GM12891 (cell line): ENCODE measurements around the gene TRAF7.
"Not testable (repeated sequence)": the region's sequence is repeated elsewhere in the genome, so short reads cannot be mapped to it uniquely, and the experiment has no call there.

Source experiments
- DNase-seq: peaks from one replicate; pipeline ENCODE4 v3.0.0; 2011; ENCODE audit warnings: low spot score; ENCODE audit not compliant: insufficient read length
- FAIRE-seq: peaks from 2 replicates; lab custom pipeline; 2011; peaks lifted over from hg19 to GRCh38; lab: Jason Lieb, UNC
- PAX5 ChIP-seq: IDR thresholded peaks from 2 replicates; pipeline ENCODE4 v1.6.1; 2011; ENCODE audit warnings: low read length, moderate library complexity, mild to moderate bottlenecking; ENCODE audit not compliant: insufficient read depth, severe bottlenecking
- POLR2A ChIP-seq: IDR thresholded peaks from 2 replicates; pipeline ENCODE4 v1.6.1; 2011; ENCODE audit warnings: low read depth, low read length, control low read depth
- POLR2AphosphoS5 ChIP-seq: IDR thresholded peaks from 2 replicates; pipeline ENCODE4 v1.6.1; 2011; ENCODE audit warnings: low read depth, low read length, control low read depth
- POU2F2 ChIP-seq: IDR thresholded peaks from 2 replicates; pipeline ENCODE4 v1.6.1; 2011; ENCODE audit warnings: low read depth, mild to moderate bottlenecking, control low read depth, low read length, moderate library complexity
- SPI1 ChIP-seq: IDR thresholded peaks from 2 replicates; pipeline ENCODE4 v1.6.1; 2011; ENCODE audit warnings: low read depth, low read length, control low read depth
- TAF1 ChIP-seq: IDR thresholded peaks from 2 replicates; pipeline ENCODE4 v1.6.1; 2011; ENCODE audit warnings: low read depth, low read length, control low read depth

Gene TRAF7

DNA sequence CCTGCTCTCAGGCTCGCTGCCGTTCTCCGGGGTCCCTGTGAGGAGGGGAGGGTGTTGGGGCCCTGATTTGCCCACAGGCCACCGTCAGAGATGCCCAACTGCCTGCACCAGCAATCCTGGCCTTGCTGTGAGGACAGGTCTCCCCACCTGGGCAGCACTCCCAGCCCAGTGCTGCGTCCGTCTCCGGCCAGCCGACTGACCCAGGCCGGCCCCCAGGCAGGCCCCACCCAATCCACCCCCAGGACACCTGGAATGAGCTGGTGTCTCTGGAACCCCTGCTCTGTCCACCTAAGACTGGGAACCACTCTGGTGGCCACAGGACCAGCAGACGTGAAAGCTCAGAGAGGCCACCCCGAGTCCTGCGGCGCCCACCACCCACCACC is 40.0 kb upstream of the TRAF7 start:
- FAIRE-seq = no peak
- no peak for DNase-seq
- TF ChIP-seq POLR2AphosphoS5 (no peak), POU2F2 (no peak), TAF1 (no peak), POLR2A (no peak), PAX5 (no peak), SPI1 (no peak)

DNA sequence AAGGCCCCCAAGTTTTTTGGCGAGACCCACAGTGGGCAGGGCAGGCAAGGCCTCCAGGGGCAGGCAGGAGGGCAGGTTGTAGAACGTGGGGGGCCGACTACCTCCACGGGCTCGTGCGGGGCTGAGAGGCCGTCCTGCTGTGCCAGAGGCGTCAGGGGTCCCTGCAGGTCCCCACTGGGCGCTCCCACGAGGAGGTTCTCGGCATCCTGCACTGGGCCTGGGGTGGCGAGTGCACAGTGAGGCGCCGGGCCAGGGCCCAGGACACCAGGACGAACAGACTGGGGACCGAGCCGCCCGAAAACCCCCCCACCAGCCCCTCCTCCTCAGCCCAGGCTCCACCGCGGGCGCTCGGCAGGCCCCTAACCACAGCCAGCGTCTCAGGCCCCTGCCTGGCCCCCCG is 39.2 kb upstream of the TRAF7 start:
- not testable (repeated sequence) for DNase-seq, FAIRE-seq

DNA sequence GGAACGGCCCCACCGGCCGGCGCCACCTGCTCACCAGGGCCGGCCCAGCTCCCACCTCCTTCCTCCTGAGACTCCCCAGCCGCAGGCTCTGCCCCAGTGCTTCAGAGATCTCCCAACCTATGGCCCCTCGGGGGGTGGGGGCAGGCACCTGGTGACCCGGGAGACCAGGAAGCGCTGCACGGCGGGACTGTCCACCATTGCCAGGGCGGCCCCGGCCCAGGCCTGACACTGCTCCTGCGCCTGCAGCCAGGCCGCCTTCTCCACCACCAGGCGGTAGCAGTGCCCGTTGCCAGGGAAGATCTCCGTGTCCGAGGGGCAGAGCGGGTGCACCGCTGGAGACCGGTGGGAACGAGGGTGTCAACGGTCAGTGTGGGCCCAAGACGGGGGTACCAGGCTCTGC is 38.2 kb upstream of the TRAF7 start:
- FAIRE-seq, DNase-seq: not testable (repeated sequence)

DNA sequence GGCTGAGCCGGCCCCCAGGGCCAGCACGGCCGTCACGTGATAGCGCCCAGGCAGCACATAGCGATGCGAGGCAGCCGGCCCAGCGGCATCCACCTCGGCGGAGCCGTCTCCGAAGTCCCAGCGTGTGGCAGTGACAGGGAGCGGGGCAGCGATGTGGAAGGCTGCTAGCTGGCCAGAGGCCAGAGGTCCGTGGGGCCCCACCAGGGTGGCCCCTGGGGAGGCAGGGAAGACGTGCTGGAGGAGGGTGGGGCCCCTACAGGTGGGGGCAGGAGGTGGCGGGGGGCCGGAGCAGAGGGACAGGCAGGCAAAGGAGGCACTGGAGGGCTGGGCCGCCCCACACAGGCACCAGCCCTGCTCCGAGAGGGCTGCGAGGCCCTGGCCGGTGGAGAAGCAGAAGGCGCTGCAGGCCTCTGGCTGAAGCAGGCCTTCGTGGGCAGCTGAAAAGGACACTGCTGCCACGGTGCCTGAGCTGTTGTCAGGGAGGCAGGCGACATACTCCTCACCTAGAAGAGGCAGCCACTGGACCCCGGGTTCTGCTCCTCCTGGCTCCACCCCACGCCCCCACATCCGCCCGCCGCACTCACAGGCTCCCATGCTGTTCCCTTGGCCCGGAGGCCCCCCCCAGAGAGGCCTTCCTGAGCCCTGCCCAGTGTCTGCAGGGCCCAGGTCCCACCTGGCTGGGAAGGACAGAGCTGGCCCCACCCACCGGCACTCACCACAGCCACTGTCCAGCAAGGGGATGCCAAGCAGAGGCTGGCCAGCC is 37.4 kb upstream of the TRAF7 start:
- not testable (repeated sequence) for FAIRE-seq, DNase-seq

DNA sequence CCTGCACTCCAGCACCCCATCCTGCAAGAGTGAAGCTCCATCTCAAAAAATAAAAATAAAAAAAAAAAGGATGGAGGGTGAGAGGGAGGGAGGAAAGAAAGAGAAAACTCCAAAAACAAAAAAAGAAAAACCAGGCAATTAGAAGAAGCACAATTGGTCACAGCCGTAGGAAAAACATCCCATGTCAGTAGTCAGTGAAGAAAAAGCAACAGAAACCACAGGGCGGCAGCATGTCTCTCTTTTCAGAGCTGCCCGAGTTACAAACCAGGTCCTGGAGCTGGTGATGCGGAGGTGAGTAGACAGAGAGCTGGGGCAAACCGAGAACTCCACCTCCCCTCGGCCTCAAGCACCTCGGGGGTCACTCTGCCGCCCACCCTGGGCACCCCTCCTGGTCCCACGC is 34.3 kb upstream of the TRAF7 start:
- DNase-seq, FAIRE-seq: not testable (repeated sequence)

DNA sequence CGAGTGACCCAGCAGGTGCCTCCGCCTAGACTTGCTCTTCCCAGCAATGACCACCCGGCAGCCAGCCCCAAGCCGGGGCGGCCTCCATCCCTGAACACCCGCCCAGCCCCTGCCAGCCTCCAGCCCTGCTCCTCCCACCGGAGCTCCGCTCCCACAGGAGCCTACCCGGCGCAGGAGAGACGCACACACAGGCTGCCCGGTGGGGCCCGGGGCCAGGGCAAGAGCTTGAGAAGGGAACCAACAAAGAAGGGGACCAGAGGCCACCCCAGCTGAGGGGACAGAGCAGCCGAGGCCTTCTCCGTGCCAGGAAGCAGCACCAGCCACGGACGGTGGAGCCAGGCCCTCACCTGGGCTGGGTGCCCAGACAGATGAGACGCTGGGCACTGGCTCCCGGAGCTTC is 33.7 kb upstream of the TRAF7 start:
- TF ChIP-seq POU2F2 (no peak), TAF1 (no peak), SPI1 (no peak), POLR2AphosphoS5 (no peak), PAX5 (no peak), POLR2A (no peak)
- DNase-seq = no peak
- no peak for FAIRE-seq

DNA sequence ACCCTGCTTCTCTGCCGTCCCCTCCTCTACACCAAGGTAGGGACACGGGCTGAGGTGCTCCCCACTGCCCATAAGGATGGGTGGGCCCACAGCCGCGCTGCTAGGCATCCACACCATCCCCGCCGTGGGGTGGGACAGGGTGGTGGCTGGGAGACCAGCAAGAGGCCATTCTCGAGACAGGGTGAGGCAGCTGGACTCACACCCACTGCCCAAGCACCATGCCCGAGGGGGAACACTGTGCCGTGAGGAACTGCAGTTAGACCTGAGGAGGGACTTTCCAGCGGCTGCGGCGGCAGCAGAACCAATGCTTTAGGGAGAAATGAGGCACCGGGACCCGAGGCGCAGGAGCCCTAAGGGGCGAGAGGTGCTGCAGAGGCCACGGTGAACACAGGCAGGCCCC is 33.2 kb upstream of the TRAF7 start:
- FAIRE-seq (no peak), DNase-seq (no peak)
- TF ChIP-seq POU2F2 = no peak
- no peak for TF ChIP-seq SPI1
- TF ChIP-seq PAX5 = no peak

DNA sequence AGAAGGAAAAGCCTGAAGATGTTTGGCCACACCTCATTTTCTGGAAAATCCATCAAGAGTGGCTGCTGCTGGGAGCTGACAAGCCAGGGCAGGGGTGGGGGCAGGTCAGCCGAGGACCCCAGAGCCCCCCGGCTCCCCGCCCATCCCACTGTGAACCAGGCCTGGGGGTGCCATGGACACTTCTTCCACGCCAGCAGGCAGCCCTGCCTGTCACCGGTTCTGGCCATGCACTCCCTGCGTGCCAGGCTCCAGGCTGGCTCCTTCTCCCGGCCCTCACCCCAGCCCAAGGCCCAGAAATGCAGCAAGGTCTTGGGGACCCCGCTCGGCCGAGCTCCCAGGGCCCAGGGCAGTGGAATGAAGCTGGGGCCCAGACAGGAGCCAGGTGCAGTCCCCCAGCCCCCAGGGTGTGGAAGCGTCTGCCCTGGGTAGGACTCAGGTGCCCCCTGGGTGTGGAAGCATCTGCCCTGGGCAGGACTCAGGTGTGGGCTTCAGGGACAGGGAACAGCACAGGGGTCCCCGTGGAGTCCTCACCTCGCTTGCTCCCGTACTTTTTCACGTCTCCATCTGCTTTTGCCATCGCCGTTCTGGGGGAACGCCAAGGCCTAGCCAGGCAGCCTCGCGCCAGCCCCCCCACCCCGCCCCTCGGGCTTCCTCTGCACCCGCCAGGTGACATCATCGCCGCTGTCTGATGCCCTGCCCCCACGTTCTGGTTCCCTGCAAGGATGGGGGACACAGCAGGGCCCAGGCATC is 32.5 kb upstream of the TRAF7 start:
- not testable (repeated sequence) for FAIRE-seq

DNA sequence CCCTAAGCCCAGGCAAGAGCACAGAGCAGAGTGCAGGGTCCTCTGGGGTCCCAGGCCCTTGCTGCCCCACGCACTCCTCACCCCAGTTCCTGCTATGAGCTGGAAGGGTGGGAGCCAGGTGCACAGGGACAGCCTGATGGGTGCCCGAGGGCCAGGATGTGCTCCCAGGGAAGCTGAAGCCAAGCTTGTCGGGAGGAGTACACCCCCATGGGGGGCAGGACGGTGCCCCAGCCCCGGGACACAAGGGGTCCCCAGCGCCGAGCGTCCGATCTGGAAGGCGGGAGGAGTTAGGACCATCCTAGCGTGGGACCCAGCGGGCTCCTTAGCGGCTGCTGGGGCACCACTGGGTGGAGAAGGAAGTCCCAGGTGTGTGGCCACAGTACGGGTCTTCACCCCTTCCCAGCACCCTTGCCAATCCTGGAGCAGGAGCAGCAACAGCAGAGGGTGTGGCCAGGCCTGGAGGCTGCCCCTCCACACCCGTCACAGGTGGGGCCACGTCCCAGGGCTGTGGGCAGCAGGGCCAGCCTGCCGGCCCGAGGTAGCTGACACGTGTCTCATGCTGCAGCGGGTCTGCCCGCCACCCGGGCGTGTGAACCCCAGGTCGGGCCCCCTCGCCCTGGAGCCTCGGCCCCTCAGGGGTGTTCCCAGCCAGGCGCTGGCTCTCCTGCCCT is 31.7 kb upstream of the TRAF7 start:
- not testable (repeated sequence) for DNase-seq, FAIRE-seq

More for the DNA sequence above, 32.5 kb upstream of the TRAF7 start:
- not testable (repeated sequence) for DNase-seq

DNA sequence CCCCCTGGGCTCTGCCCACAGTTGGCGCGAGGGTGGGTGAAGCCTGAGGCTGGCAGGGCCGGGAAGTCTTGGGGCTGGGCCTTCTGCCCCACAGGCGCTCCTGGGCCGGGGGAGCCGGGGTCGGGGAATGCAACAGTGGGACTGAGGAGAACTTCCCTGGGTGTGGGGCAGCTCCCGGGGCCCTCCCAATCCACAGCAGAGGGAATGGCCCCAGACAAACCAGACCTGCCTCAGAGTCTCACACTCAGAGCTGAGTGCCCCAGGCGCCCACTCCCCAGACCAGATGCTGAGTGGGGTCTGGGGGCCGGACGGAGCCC is 31.2 kb upstream of the TRAF7 start:
- FAIRE-seq, DNase-seq: not testable (repeated sequence)

DNA sequence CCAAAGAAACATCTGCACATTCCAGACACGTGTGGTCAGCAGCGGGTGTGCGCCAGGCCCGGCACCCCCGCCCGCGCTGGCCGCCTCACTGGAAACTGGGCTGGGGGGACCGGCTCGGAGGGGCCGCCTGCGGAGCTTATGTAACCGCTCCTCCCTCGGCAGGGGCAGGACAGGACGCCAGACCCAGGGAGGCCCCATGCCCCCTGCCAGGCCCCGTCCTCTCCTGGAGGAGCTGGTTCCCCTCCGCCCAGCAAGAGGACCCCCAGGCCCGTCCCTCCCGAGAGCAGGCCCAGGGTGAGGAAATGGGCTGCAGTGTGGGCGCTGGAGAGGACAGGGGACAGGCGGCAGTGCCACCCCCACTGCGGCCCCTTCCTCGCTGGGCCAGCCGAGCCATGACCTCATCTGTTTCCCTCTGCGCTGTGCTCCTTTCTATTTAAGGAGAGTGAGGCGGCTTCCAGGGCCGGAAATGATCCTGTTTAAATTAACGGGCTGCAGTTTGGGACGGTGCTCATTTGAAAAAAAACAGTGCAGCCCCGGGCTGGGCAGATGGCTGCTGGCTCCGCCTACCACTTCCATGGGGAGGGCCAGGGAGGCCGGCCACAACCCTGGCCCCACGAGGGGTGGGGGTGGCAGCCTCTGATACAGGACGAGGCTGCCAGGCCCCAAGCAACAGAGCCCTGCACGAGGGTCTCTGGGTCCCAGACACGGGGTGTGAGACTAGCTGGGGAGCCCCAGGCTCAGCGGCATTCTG is 30.7 kb upstream of the TRAF7 start:
- DNase-seq, FAIRE-seq: not testable (repeated sequence)

DNA sequence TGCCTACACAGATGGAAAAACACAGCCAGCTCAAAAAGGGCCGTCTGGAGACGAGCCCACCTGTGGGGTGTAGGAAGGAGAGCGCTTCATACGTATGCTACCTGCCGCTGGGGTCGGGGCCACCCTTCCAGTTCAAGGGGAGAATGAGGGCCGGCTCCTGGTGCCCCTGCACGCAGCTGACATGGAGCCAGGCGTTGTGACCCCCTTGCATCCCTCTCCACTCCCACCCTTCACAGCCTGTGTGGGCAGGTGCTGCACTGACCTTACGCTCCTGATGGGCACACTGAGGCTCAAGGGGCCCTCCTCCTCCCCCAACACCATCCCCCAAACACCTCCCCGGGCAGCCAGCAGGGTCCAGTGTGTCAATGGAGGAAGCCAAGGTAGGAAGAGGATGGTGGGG is 30.0 kb upstream of the TRAF7 start:
- DNase-seq, FAIRE-seq: not testable (repeated sequence)

DNA sequence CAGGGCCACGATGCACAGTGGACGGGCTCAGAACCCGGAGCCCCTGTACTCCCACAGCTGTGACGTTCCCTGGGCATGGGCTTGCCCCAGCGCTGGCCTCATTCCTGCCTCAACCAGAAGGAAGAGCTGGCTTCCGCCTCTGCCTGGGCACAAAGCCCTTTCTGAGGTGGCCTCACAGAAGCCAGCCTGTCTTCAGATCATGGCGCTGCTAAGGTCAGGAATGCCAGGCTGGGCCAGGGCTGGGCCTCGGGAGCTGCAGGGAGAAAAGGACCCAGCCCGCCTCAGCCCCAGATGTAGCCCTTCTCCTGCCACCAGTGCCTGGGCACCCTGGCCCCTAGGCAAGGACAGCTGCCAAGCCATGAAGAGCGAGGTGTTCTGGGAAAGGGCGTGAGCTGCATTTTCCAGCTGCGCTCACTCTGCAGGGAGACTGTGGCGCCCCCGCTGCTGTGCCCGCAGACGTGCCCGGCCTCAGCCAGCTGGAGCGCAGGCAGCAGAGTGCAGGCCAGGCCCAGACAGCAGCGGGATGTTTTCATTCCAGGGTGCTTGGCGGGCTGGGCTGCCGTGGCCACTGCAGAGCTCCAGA is 29.3 kb upstream of the TRAF7 start:
- not testable (repeated sequence) for FAIRE-seq, DNase-seq

DNA sequence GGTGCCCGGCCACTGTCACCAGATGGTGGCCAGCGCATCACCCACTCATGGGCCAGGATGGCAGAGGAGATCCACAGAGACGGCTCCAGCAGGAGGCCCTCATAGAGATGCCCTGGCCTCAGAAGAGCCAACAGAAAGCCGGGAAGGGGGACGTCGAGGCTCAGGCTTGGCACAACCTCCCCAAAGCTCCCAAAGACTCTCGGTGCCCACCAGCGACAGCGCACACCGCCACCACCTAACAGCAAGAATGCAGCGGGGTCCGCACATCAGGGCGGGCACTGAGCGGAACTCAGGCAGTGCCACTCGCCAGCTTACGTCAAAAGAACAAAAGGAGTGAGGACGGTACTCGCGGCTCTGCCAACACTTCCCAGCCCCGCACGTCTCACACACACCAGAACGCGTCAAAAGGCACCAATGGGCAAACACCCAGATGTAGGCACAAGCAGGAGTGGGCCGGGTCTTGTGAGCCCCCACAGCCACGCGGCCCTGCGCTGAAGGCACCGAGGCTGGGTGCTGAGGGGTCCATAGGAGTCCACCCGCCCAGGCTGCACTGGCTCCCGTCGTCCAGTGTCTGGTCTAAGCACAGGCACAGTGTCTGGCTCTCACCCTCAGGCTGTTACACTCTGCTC is 28.5 kb upstream of the TRAF7 start:
- FAIRE-seq = peak; percentile 50
- DNase-seq = not testable (repeated sequence)

DNA sequence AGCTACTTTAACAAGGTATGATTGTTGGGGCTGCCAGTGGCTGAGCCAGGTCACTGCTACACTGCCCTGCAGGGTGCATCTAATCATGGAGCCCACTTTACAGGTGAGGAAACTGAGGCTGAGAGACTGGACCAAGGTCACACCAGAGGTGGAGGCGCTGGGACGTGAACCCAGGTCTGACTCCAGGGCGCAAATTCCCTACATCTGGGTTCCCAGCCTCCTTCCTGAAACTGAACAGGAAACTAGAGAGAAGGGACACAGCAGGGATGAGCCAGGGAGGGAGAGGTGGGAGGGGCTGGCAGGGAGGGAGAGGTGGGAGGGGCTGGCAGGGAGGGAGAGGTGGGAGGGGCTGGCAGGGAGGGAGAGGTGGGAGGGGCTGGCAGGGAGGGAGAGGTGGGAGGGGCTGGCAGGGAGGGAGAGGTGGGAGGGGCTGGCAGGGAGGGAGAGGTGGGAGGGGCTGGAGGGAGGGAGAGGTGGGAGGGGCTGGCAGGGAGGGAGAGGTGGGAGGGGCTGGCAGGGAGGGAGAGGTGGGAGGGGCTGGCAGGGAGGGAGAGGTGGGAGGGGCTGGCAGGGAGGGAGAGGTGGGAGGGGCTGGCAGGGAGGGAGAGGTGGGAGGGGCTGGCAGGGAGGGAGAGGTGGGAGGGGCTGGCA is 27.8 kb upstream of the TRAF7 start:
- not testable (repeated sequence) for FAIRE-seq, DNase-seq

DNA sequence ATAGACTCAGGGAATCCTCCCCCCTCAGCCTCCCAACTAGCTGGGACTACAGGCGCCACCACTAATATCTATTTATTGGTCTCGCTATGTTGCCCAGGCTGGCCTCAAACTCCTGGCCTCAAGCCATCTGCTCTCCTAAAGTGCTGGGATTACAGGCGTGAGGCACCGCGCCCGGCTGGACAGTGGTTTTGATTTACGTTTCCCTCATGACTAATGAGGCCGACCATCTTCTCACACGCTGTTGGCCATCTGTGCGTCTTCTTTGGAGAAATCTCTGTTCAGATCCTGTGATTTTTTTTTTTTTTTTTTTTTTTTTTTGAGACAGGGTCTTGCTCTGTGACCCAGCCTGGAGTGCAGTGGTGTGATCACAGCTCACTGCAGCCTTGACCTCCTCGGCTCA is 26.3 kb upstream of the TRAF7 start:
- not testable (repeated sequence) for FAIRE-seq, DNase-seq
